OCI-LY3 (cell line): ENCODE measurements around the gene NADK.

Experiments used
- CTCF ChIP-seq: fragments of 200-600, 300-600 bp; sonication (generic); IDR thresholded peaks from 2 replicates; pipeline ENCODE4 v1.5.1; 2014; ENCODE audit warnings: antibody characterized with exemption, low read length, low read depth
- EZH2phosphoT487 ChIP-seq: fragments of 200-600 bp; shearing (Covaris generic); IDR thresholded peaks from 2 replicates; pipeline ENCODE4 v1.6.1; 2018; ENCODE audit warnings: antibody characterized with exemption, mixed run types, low read depth

GRCh38 chr1:1703796-1704195, 74.5 kb downstream of the NADK start:
- TF ChIP-seq CTCF = no peak
- TF ChIP-seq EZH2phosphoT487 = no peak
